NB4 (cell line): ENCODE measurements around the gene XYLT1.

Experiments used
- POLR2A ChIP-seq: IDR thresholded peaks from 2 replicates; pipeline ENCODE4 v1.6.1; 2011; ENCODE audit warnings: mild to moderate bottlenecking; ENCODE audit not compliant: insufficient read length; ENCODE audit errors: extremely low read depth
- TF ChIP-seq, protein P1 (sequence below): IDR thresholded peaks from one replicate; pipeline ENCODE4 v1.5.1; 2012; ENCODE audit warnings: low read depth, low read length
- TF ChIP-seq, protein P2 (sequence below): IDR thresholded peaks from 2 replicates; pipeline ENCODE4 v1.6.1; 2011; ENCODE audit warnings: low read depth, low read length

DNA sequence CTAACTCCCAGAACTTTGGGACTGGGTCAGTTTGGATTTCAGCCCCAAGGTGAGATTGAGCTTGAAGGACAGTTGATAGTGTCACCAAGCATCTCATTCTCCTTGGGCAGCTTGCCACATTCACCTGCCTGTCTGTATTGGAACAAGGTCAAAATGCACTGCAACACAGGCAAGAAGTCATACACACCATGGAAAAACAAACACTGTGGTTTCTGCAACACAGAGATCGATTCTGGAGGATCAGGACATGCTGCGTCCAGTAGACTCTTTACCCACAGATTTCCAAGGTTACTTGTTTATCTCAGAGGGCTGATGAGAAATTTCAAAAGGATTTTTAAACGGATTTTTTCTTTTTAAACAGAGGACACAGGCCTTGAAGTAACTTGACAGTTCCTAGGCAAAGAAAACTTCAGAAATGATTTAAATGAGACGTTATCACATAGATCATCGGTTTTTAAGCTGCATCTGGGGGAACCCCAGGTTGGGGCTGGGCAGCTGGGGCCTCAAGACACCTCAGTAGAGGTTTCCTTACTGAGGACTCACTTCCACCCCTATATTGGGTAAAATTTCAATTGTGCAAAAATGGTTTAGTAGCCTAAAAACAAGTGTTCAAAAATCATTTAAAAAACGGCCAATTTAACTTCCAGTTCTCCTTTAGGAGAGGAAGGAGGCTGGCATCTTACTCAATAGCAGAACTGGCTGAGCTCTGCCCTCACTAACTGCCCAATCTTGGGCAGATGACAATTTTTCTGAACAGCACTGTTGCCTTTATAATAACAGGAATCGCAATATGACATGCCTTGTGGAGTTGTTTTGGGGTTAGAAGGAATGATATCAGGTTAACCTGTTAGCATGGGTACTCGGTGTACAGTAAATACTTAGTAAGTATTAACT, 299.3 kb downstream of the XYLT1 start:
- TF ChIP-seq, protein P1, sequence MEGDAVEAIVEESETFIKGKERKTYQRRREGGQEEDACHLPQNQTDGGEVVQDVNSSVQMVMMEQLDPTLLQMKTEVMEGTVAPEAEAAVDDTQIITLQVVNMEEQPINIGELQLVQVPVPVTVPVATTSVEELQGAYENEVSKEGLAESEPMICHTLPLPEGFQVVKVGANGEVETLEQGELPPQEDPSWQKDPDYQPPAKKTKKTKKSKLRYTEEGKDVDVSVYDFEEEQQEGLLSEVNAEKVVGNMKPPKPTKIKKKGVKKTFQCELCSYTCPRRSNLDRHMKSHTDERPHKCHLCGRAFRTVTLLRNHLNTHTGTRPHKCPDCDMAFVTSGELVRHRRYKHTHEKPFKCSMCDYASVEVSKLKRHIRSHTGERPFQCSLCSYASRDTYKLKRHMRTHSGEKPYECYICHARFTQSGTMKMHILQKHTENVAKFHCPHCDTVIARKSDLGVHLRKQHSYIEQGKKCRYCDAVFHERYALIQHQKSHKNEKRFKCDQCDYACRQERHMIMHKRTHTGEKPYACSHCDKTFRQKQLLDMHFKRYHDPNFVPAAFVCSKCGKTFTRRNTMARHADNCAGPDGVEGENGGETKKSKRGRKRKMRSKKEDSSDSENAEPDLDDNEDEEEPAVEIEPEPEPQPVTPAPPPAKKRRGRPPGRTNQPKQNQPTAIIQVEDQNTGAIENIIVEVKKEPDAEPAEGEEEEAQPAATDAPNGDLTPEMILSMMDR = no peak
- no peak for TF ChIP-seq POLR2A
- TF ChIP-seq, protein P2, sequence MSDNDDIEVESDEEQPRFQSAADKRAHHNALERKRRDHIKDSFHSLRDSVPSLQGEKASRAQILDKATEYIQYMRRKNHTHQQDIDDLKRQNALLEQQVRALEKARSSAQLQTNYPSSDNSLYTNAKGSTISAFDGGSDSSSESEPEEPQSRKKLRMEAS = no peak
